Activated CD4-positive, alpha-beta memory T cell treated with anti-CD3 and anti-CD28 coated beads for 36 hours (primary cell): ENCODE data around the gene PLXNA4. TPM values are rescaled to one million over a fixed set of nuclear protein-coding genes. Genes with fewer than 3 reads are reported as not detected.

Source experiments
- CTCF ChIA-PET: fragments of 350-600 bp; sonication (Branson Sonifier 250); formaldehyde crosslinking; loops from one replicate; lab custom pipeline; 2021; ENCODE audit warnings: antibody characterized with exemption, inconsistent platforms; lab: Charles Lee
- POLR2A ChIA-PET: fragments of 350-600 bp; sonication (Branson Sonifier 250); formaldehyde crosslinking; loops from one replicate; lab custom pipeline; 2021; ENCODE audit warnings: antibody characterized with exemption; lab: Charles Lee
- DNase-seq: peaks from one replicate; pipeline ENCODE4 v3.0.0-alpha.2; 2020
- H3K27ac Mint-ChIP-seq: one replicate; pipeline ENCODE4 v1.8.0; 2021; ENCODE audit warnings: mixed read lengths
- H3K27me3 Mint-ChIP-seq: one replicate; pipeline ENCODE4 v1.8.0; 2021; ENCODE audit warnings: mixed read lengths
- H3K36me3 Mint-ChIP-seq: one replicate; pipeline ENCODE4 v1.8.0; 2021; ENCODE audit warnings: mixed read lengths
- H3K4me1 Mint-ChIP-seq: one replicate; pipeline ENCODE4 v1.8.0; 2021; ENCODE audit warnings: low read depth, mixed read lengths
- H3K4me3 Mint-ChIP-seq: one replicate; pipeline ENCODE4 v1.8.0; 2021; ENCODE audit warnings: mild to moderate bottlenecking, mixed read lengths
- H3K9me3 Mint-ChIP-seq: one replicate; pipeline ENCODE4 v1.8.0; 2021; ENCODE audit warnings: mixed read lengths
- intact Hi-C: fragments of 100-400 bp; cut with micrococcal nuclease; formaldehyde crosslinking; loops from one replicate; pipeline ENCODE4 v1.15.1; 2023
- total RNA-seq, 2 experiments: library from RNA; stranded (reverse); gene quantifications; one replicate each; pipeline ENCODE4 v1.2.3, GENCODE V29; 2021

The PLXNA4 gene
- total RNA-seq, 2 experiments from 2014 or later: 0.17 to 0.24 TPM

DNA sequence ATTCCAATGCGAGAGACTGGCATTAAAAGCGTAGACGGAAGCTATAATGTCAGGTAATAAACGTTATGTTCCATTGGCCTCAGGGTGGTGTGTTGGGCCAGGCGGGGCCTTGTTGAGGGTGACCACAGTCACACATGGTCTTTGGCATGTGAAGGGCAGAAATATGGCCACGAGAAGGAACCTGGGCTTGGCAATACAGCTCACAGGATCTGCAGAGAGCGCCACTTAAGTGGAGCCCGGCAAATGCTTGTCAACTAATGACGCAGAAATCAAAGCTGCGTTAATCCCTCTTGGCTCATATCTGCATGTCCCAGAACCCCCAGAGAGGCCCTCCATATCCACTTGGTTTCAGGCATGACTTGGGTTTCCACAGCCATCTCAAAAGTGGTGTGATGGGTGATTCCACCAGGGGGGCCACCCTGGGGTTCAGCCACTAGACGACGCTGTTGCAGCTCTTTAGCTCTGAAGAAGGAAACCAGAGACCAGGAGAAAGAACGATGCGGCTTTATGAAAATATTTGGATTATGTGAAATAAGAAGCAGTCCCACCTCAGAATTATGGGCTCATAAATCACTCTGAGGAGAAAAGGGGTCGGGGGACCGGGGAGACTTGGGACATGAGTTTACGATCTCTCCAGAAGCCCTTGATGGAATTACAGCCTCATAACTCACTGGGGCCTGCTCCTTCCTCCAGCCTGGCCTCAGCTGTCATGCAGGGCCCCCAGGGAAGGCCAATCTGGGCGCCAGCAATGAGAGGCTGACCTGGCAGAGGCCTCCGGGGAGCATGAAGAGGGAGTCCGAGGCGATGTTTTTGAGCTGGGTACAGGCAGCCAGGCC, 462.5 kb downstream of the PLXNA4 start:
- H3K9me3 Mint-ChIP-seq: no peaks in the 10 kb centered on the region
- DNase-seq: no peak
- ChIA-PET CTCF (no interaction called here), POLR2A (no interaction called here)
- H3K36me3 Mint-ChIP-seq: no peaks in the 10 kb centered on the region
- H3K27me3 Mint-ChIP-seq: peaks cover under 1% of the 10 kb centered on the region
- no peaks in the 10 kb centered on the region for H3K4me1 Mint-ChIP-seq
- H3K27ac Mint-ChIP-seq: no peak overlapping the region
- no peak overlapping the region for H3K4me3 Mint-ChIP-seq
- intact Hi-C loops: no loop called here

- Mint-ChIP-seq H3K4me1 (no peaks in the 10 kb centered on the region), H3K9me3 (no peaks in the 10 kb centered on the region), H3K27ac (no peak overlapping the region), H3K36me3 (no peaks in the 10 kb centered on the region), H3K4me3 (no peak overlapping the region), H3K27me3 (peaks cover 3% of the 10 kb centered on the region)
- DNase-seq: no peak
- CTCF ChIA-PET: no interaction called here
- intact Hi-C loops: no loop called here
- POLR2A ChIA-PET: no interaction called here
Measured at GRCh38 chr7:132112657-132113056, 463.6 kb downstream of the PLXNA4 start.

- ChIA-PET POLR2A (no interaction called here), CTCF (no interaction called here)
- Mint-ChIP-seq H3K27me3 (peaks cover 3% of the 10 kb centered on the region), H3K4me1 (no peaks in the 10 kb centered on the region), H3K27ac (no peak overlapping the region), H3K9me3 (no peaks in the 10 kb centered on the region), H3K36me3 (no peaks in the 10 kb centered on the region), H3K4me3 (no peak overlapping the region)
- no peak for DNase-seq
- intact Hi-C loops: no loop called here
Measured at GRCh38 chr7:132112106-132112505, 464.2 kb downstream of the PLXNA4 start.

DNA sequence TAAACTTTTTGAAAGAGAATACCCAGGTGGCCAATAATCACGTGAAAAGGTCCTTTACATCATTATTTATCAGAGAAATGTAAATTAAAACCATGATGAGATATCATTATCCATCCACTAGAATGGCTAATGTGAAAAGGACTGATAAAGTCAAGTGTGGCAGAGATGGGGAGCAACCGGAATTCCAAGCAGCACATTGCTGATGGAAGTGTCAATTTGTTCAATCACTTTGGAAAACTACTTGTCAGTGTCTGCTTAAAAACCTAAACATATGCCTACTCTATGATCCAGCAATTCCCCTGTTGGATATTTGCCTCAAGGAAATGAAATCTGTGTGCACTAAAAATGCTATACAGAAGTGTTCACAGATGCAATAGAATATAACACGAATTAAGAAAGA, 465.6 kb downstream of the PLXNA4 start:
- DNase-seq: no peak
- Mint-ChIP-seq H3K4me1 (no peaks in the 10 kb centered on the region), H3K27me3 (peaks cover 3% of the 10 kb centered on the region), H3K9me3 (no peaks in the 10 kb centered on the region), H3K27ac (no peak overlapping the region), H3K36me3 (no peaks in the 10 kb centered on the region), H3K4me3 (no peak overlapping the region)
- intact Hi-C loops: no loop called here
- ChIA-PET CTCF (no interaction called here), POLR2A (no interaction called here)

DNA sequence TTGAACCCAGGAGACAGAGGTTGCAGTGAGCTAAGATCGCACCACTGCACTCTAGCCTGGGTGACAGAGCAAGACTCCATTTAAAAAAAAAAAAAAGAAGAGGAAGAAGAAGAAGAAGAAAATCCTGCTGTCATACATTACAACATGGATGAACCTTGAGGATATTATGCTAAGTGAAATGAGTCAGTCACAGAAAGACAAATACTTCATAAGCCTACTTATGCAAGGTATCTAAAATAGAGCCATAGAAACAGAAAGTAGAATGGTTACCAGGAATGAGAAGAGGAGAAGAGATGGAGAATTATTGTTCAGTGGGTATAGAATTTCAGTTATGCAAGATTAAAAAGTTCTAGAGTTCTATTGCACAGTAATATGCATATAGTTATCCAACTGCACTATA, 466.5 kb downstream of the PLXNA4 start:
- DNase-seq: no peak
- Mint-ChIP-seq H3K27ac (no peak overlapping the region), H3K4me1 (no peaks in the 10 kb centered on the region), H3K9me3 (no peaks in the 10 kb centered on the region), H3K4me3 (no peak overlapping the region), H3K27me3 (peaks cover 3% of the 10 kb centered on the region), H3K36me3 (no peaks in the 10 kb centered on the region)
- POLR2A ChIA-PET: no interaction called here
- CTCF ChIA-PET: no interaction called here
- intact Hi-C loops: no loop called here

- Mint-ChIP-seq H3K4me1 (no peaks in the 10 kb centered on the region), H3K27me3 (peaks cover 3% of the 10 kb centered on the region), H3K9me3 (no peaks in the 10 kb centered on the region), H3K36me3 (no peaks in the 10 kb centered on the region), H3K27ac (no peak overlapping the region), H3K4me3 (no peak overlapping the region)
- intact Hi-C loops: no loop called here
- ChIA-PET POLR2A (no interaction called here), CTCF (no interaction called here)
- no peak for DNase-seq
Measured at GRCh38 chr7:132108563-132108962, 467.7 kb downstream of the PLXNA4 start.

DNA sequence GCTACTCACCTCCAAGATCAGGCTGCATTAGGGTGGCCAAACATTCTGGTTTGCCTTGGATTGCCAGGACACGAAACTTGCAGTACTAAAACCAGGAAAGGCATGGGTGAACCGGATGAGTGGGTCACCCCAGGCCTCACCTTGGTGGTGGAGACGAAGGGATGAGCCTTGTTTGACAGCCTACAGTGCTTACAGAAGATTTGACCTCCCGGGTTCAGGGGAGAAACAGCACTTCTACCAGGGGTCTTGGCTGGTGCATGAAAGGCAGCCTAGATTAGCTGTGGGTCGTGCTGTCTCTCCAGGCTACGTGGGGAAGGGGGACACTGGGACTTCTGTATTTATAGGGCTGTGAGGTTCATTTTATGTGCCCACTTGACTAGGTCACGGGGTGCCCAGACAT, 469.8 kb downstream of the PLXNA4 start:
- Mint-ChIP-seq H3K27ac (no peak overlapping the region), H3K27me3 (peaks cover 3% of the 10 kb centered on the region), H3K4me1 (no peaks in the 10 kb centered on the region), H3K36me3 (no peaks in the 10 kb centered on the region), H3K9me3 (no peaks in the 10 kb centered on the region), H3K4me3 (no peak overlapping the region)
- intact Hi-C loops: no loop called here
- POLR2A ChIA-PET: no interaction called here
- no peak for DNase-seq
- CTCF ChIA-PET: no interaction called here

DNA sequence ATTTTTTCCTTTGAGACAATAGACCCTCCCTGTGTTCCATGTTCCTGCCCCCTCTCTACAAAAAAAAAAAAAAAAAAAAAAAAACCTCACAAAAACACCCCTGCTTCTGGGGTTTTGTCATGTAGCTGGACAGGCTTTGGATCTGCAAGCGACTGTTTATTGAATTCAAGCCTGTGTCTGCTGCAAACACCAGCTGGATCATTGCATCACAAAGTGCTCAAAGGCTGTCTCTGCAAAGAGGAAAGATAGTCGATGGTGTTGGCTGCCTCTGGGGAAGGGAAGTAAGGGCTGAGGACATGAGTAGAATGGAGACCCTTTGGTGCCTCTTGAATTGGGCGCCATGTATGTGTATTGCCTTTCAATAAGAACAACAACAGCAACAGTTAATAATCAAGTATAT, 471.2 kb downstream of the PLXNA4 start:
- CTCF ChIA-PET: no interaction called here
- no peak for DNase-seq
- intact Hi-C loops: no loop called here

GRCh38 chr7:132103718-132104117, 472.6 kb downstream of the PLXNA4 start:
- no peaks in the 10 kb centered on the region for H3K4me1 Mint-ChIP-seq
- ChIA-PET CTCF (no interaction called here), POLR2A (no interaction called here)

More for the DNA sequence above, 471.2 kb downstream of the PLXNA4 start:
- H3K9me3 Mint-ChIP-seq: no peaks in the 10 kb centered on the region
- no peak overlapping the region for H3K27ac Mint-ChIP-seq
- POLR2A ChIA-PET: no interaction called here
- peaks cover 3% of the 10 kb centered on the region for H3K27me3 Mint-ChIP-seq
- H3K36me3 Mint-ChIP-seq: no peaks in the 10 kb centered on the region
- H3K4me3 Mint-ChIP-seq: no peak overlapping the region
- H3K4me1 Mint-ChIP-seq: no peaks in the 10 kb centered on the region

GRCh38 chr7:132102942-132103341, 473.3 kb downstream of the PLXNA4 start:
- CTCF ChIA-PET: no interaction called here
- no peaks in the 10 kb centered on the region for H3K27me3 Mint-ChIP-seq
- H3K4me1 Mint-ChIP-seq: no peaks in the 10 kb centered on the region
- POLR2A ChIA-PET: no interaction called here
- H3K36me3 Mint-ChIP-seq: no peaks in the 10 kb centered on the region
- intact Hi-C loops: no loop called here
- no peak overlapping the region for H3K4me3 Mint-ChIP-seq
- no peak for DNase-seq
- H3K27ac Mint-ChIP-seq: no peak overlapping the region
- no peaks in the 10 kb centered on the region for H3K9me3 Mint-ChIP-seq

More at GRCh38 chr7:132103718-132104117, 472.6 kb downstream of the PLXNA4 start:
- Mint-ChIP-seq H3K36me3 (no peaks in the 10 kb centered on the region), H3K4me3 (no peak overlapping the region), H3K27me3 (peaks cover 2% of the 10 kb centered on the region), H3K9me3 (no peaks in the 10 kb centered on the region), H3K27ac (no peak overlapping the region)
- intact Hi-C loops: no loop called here
- no peak for DNase-seq

DNA sequence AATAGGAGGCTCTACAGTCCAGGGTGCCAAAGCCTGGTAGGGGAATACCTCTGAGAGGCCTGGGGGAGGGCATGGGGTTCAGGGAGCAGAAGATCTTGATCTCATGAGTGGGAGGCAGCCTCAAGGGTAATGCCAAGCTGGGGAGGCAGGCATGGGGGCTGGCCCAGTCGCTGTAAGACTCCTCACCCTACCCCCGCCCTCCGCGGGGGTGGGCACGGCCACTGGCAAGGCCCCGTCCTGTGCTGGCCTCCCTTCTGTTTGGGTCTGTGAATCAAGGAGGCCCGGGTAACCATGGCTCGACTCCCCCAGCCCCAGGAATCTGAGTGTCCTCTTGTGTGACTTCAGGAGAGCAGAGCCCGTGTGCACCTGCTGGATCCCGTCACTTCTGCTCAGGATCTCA, 473.9 kb downstream of the PLXNA4 start:
- intact Hi-C loops: no loop called here
- H3K36me3 Mint-ChIP-seq: no peaks in the 10 kb centered on the region
- no peak for DNase-seq
- H3K27me3 Mint-ChIP-seq: no peaks in the 10 kb centered on the region
- ChIA-PET CTCF (no interaction called here), POLR2A (no interaction called here)
- no peak overlapping the region for H3K27ac Mint-ChIP-seq
- H3K4me1 Mint-ChIP-seq: no peaks in the 10 kb centered on the region
- no peak overlapping the region for H3K4me3 Mint-ChIP-seq
- H3K9me3 Mint-ChIP-seq: no peaks in the 10 kb centered on the region

GRCh38 chr7:132100981-132101380, 475.3 kb downstream of the PLXNA4 start:
- no peaks in the 10 kb centered on the region for H3K36me3 Mint-ChIP-seq
- ChIA-PET CTCF (no interaction called here), POLR2A (no interaction called here)
- no peaks in the 10 kb centered on the region for H3K9me3 Mint-ChIP-seq
- DNase-seq: no peak
- no peaks in the 10 kb centered on the region for H3K27me3 Mint-ChIP-seq
- no peaks in the 10 kb centered on the region for H3K4me1 Mint-ChIP-seq
- no peak overlapping the region for H3K4me3 Mint-ChIP-seq
- intact Hi-C loops: no loop called here
- H3K27ac Mint-ChIP-seq: no peak overlapping the region

GRCh38 chr7:132100483-132100882, 475.8 kb downstream of the PLXNA4 start:
- no peak for DNase-seq
- Mint-ChIP-seq H3K36me3 (no peaks in the 10 kb centered on the region), H3K27ac (no peak overlapping the region), H3K4me1 (no peaks in the 10 kb centered on the region), H3K4me3 (no peak overlapping the region), H3K9me3 (no peaks in the 10 kb centered on the region), H3K27me3 (peaks cover 2% of the 10 kb centered on the region)
- intact Hi-C loops: no loop called here
- CTCF ChIA-PET: no interaction called here
- POLR2A ChIA-PET: no interaction called here
